ENCODE measurements around the gene CWF19L1. TPM values are rescaled to one million over a fixed set of nuclear protein-coding genes. Genes with fewer than 3 reads are reported as not detected.

The CWF19L1 gene
- total RNA-seq, 1 experiment from 2014 or later: 38.0 TPM

DNA sequence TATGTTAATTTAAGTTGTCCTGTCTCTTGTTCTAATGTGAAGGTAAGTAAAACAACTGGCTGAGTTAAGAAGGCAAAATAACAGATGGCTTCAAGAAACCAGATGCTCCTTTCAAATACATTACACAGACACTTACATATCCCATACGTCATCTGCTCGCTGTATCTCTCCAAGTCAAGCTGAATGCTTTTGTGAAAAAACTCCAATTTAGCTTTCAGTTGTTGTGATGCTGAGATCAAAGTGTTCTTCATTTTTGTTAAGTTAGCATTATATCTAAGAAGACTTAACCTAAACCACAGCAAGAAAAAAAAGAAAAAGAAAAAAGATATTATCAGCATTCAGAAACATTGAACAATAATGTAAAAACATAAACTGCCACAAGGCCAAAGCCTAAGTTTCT is 63.1 kb downstream of the CWF19L1 start:
- Histone ChIP-seq H2BK120ac (ENCODE audit: low read depth, low read length, poor library complexity, severe bottlenecking) (no peak overlapping the region), H3T11ph (ENCODE audit: low read length) (no peak overlapping the region), H2AFZ (ENCODE audit: low read length) (no peak overlapping the region), H3K14ac (ENCODE audit: insufficient read depth, low read length) (no peak overlapping the region), H3K4me2 (ENCODE audit: insufficient read depth, insufficient read length, low read length) (no peak overlapping the region), H3K79me2 (ENCODE audit: insufficient read depth, low read length) (no peaks in the 10 kb centered on the region), H3K27me3 (ENCODE audit: insufficient read depth, low read length) (no peaks in the 10 kb centered on the region), H3K23ac (ENCODE audit: insufficient read length, low read depth, low read length) (no peak overlapping the region), H4K20me1 (ENCODE audit: control insufficient read depth, insufficient read depth, insufficient read length) (no peaks in the 10 kb centered on the region), H2BK5ac (ENCODE audit: insufficient read length, low read length) (no peak overlapping the region), H2BK20ac (ENCODE audit: low read depth, low read length, poor library complexity, severe bottlenecking) (no peak overlapping the region), H3K9ac (ENCODE audit: extremely low read depth, insufficient read length, low read length) (no peak overlapping the region), H4K91ac (ENCODE audit: insufficient read length, low read depth, low read length) (no peak overlapping the region), H3K4me1 (ENCODE audit: insufficient read depth, low read length) (no peaks in the 10 kb centered on the region), H3K4ac (ENCODE audit: low read depth, low read length) (no peak overlapping the region), H3K56ac (ENCODE audit: insufficient read length, low read depth, low read length) (no peak overlapping the region), H3K27ac (ENCODE audit: insufficient read length, low read depth, low read length) (no peak overlapping the region), H2BK15ac (ENCODE audit: low read depth, low read length) (no peak overlapping the region), H4K8ac (replicated peaks; ENCODE audit: insufficient read length, low read depth, low read length) (no peak overlapping the region), H3K79me1 (ENCODE audit: insufficient read depth, low read depth, low read length, poor library complexity, severe bottlenecking) (no peaks in the 10 kb centered on the region), H3K23me2 (ENCODE audit: insufficient read length, low read depth, low read length, poor library complexity, severe bottlenecking) (no peaks in the 10 kb centered on the region), H3K18ac (ENCODE audit: insufficient read length, low read depth, low read length) (no peak overlapping the region), H2AK5ac (ENCODE audit: insufficient read length, low read length) (no peak overlapping the region), H2BK12ac (ENCODE audit: insufficient read length, low read depth, low read length) (no peak overlapping the region), H3K9me3 (ENCODE audit: control insufficient read depth, low read depth, low read length) (no peaks in the 10 kb centered on the region), H4K5ac (ENCODE audit: insufficient read length, low read depth, low read length) (no peak overlapping the region)
- Mint-ChIP-seq H3K36me3 (ENCODE audit: insufficient read depth in 1 of 3, low read depth in 3 of 3) (peaks cover 8 to 73% (median 54%) of the 10 kb centered on the region in 3 experiments; a peak in 6 of 7 replicates), H3K4me3 (no peak overlapping the region), H3K27ac (no peak overlapping the region), H3K4me1 (no peaks in the 10 kb centered on the region), H3K9me3 (no peaks in the 10 kb centered on the region), H3K27me3 (ENCODE audit: low read depth) (no peaks in the 10 kb centered on the region)
- DNase-seq: no peak
- no CpG with 5 or more reads among the region's 2 CpGs for WGBS (ENCODE audit: extremely low coverage, insufficient read length, low lambda C conversion rate)
- TF ChIP-seq, protein P1, sequence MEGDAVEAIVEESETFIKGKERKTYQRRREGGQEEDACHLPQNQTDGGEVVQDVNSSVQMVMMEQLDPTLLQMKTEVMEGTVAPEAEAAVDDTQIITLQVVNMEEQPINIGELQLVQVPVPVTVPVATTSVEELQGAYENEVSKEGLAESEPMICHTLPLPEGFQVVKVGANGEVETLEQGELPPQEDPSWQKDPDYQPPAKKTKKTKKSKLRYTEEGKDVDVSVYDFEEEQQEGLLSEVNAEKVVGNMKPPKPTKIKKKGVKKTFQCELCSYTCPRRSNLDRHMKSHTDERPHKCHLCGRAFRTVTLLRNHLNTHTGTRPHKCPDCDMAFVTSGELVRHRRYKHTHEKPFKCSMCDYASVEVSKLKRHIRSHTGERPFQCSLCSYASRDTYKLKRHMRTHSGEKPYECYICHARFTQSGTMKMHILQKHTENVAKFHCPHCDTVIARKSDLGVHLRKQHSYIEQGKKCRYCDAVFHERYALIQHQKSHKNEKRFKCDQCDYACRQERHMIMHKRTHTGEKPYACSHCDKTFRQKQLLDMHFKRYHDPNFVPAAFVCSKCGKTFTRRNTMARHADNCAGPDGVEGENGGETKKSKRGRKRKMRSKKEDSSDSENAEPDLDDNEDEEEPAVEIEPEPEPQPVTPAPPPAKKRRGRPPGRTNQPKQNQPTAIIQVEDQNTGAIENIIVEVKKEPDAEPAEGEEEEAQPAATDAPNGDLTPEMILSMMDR (conservative IDR thresholded peaks at IDR 0.05): no peak
